GM21515 (cell line): Measurements from ENCODE around the gene ZNF79.

Experiments
- ATAC-seq: cut with Tn5 transposase; IDR thresholded peaks from one replicate; pipeline ENCODE4 v1.9.1; 2021; ENCODE audit not compliant: unreplicated experiment

ZNF79 gene

DNA sequence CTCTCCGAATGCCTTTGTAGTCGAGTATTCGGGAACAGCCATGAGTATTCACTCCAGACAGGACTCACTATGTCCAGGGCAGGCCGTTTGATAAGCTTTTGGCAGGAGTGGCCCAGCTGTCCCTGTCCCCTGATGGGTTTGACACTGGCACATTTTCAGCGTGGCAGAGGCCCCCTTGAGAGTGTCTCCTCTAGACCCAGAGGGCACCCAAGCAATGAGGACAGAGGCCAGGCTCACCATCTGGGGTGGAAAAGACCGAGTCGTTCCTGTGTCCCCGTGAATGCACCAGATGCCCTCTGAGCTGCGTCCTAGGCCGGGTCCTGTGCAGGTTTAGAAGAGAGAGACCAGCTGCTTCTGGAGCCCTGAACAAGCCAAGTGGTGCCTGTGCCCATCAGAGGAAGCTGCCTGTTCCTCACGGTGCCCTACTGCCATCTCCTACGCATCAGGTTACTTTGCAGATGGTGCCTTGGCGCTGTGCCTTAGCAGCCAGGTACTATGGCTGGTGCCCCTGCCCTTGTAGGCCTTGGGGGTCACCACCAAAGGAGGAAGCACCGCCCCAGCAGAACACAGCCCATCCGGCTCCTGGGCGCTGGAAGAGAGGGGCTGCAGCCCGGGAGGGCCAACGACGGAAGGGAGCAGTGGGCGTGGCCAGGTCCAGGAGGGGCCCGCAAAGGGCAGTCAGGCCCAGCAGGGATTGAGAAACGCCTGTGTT, 69.6 kb downstream of the ZNF79 start:
- no peak for ATAC-seq

DNA sequence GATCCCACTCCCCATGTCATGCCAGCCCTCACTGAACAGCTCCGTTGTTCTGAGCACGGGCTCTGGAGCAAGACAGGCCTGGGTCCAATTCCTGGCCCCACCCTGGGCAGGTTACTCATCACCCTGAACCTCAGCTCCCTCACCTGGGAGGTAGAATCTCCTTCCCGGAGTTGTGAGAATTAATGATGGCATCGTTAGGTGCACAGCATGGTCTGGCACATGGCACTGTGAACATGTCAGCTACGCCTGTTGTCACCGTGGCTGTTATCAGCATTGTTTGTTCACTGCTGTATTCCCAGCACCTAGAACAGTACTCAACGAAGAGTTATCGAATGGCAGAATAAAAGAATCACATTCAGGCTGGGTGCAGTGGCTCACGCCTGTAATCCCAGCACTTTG, 70.1 kb downstream of the ZNF79 start:
- ATAC-seq: no peak
